GM21528 (cell line): ENCODE results near the gene KLK12.
"Not testable (repeated sequence)": the region's sequence is repeated elsewhere in the genome, so short reads cannot be mapped to it uniquely, and the experiment has no call there.

Experiments
- ATAC-seq: cut with Tn5 transposase; IDR thresholded peaks from one replicate; pipeline ENCODE4 v1.9.1; 2021; ENCODE audit warnings: mild to moderate bottlenecking, moderate library complexity; ENCODE audit not compliant: unreplicated experiment, low FRiP score

KLK12 gene

GRCh38 chr19:50992666-50993035, 42.2 kb downstream of the KLK12 start:
- ATAC-seq = no peak

GRCh38 chr19:50984416-50984815, 50.4 kb downstream of the KLK12 start:
- ATAC-seq = not testable (repeated sequence)

- no peak for ATAC-seq
Measured at GRCh38 chr19:50983625-50984292, 51.0 kb downstream of the KLK12 start, which contains the start of gene KLK7. Gene KLK7, minus strand, starts transcription at chr19:50983917. Its CDS starts 1,518 bp downstream, at chr19:50982399.

GRCh38 chr19:50982186-50982585, 52.6 kb downstream of the KLK12 start:
- ATAC-seq = no peak

- ATAC-seq = no peak
Measured at GRCh38 chr19:50981587-50982146, 53.1 kb downstream of the KLK12 start.

- no peak for ATAC-seq
Measured at GRCh38 chr19:50980208-50980607, 54.6 kb downstream of the KLK12 start.

GRCh38 chr19:50979758-50980157, 55.0 kb downstream of the KLK12 start:
- no peak for ATAC-seq
